Measurements from ENCODE around the gene PACS1.
A peak's percentile ranks its signal among the peaks of the same experiment; 100 is the strongest.
"Not testable (repeated sequence)": the region's sequence is repeated elsewhere in the genome, so short reads cannot be mapped to it uniquely, and the experiment has no call there.

Gene PACS1

GRCh38 chr11:66266378-66267038 is 196.4 kb downstream of the PACS1 start:
- DNase-seq (ENCODE audit: insufficient read length, low spot score) (no peak), FAIRE-seq (peak; percentile 83)

GRCh38 chr11:66267039-66267378 is 196.9 kb downstream of the PACS1 start:
- FAIRE-seq, result peak; percentile 13
- DNase-seq (ENCODE audit: insufficient read length, low spot score), result no peak

GRCh38 chr11:66267379-66268243 is 197.5 kb downstream of the PACS1 start:
- DNase-seq (ENCODE audit: insufficient read length, low spot score) (peak; percentile 94), FAIRE-seq (no peak)

GRCh38 chr11:66268244-66268951 is 198.3 kb downstream of the PACS1 start, which contains the start of gene RAB1B:
TSS of gene RAB1B (plus strand) at chr11:66268639. CDS start at chr11:66268680, 41 bp downstream.
- peak; percentile 100 for FAIRE-seq
- DNase-seq (ENCODE audit: insufficient read length, low spot score), result peak; percentile 100

- DNase-seq (ENCODE audit: insufficient read length, low spot score) (peak; percentile 80), FAIRE-seq (peak; percentile 95)
Observed at GRCh38 chr11:66268952-66269905, 199.2 kb downstream of the PACS1 start.

- peak; percentile 51 for FAIRE-seq
Observed at GRCh38 chr11:66271816-66272215, 201.7 kb downstream of the PACS1 start.

GRCh38 chr11:66272596-66272995 is 202.5 kb downstream of the PACS1 start:
- DNase-seq (ENCODE audit: insufficient read length, low spot score), result no peak
- no peak for FAIRE-seq

More at GRCh38 chr11:66271816-66272215, 201.7 kb downstream of the PACS1 start:
- no peak for DNase-seq (ENCODE audit: insufficient read length, low spot score)

GRCh38 chr11:66274219-66274618 is 204.1 kb downstream of the PACS1 start:
- no peak for DNase-seq (ENCODE audit: insufficient read length, low spot score)
- FAIRE-seq, result no peak

- FAIRE-seq (peak; percentile 48), DNase-seq (ENCODE audit: insufficient read length, low spot score) (no peak)
Observed at GRCh38 chr11:66275396-66275795, 205.3 kb downstream of the PACS1 start.

- FAIRE-seq (no peak), DNase-seq (ENCODE audit: insufficient read length, low spot score) (no peak)
Observed at GRCh38 chr11:66275984-66276612, 206.0 kb downstream of the PACS1 start.

GRCh38 chr11:66276619-66277018 is 206.5 kb downstream of the PACS1 start:
- not testable (repeated sequence) for FAIRE-seq; DNase-seq (ENCODE audit: insufficient read length, low spot score)

GRCh38 chr11:66277064-66277463 is 207.0 kb downstream of the PACS1 start:
- FAIRE-seq, result peak; percentile 42
- not testable (repeated sequence) for DNase-seq (ENCODE audit: insufficient read length, low spot score)

- FAIRE-seq (peak; percentile 94), DNase-seq (ENCODE audit: insufficient read length, low spot score) (peak; percentile 79)
Observed at GRCh38 chr11:66277471-66278362, 207.6 kb downstream of the PACS1 start, which contains the start of gene CNIH2. TSS of gene CNIH2 (plus strand) at chr11:66278175. CDS start at chr11:66278457, 282 bp downstream.

GRCh38 chr11:66278363-66279091 is 208.5 kb downstream of the PACS1 start:
- FAIRE-seq, result no peak
- no peak for DNase-seq (ENCODE audit: insufficient read length, low spot score)

GRCh38 chr11:66279092-66279734 is 209.1 kb downstream of the PACS1 start:
- DNase-seq (ENCODE audit: insufficient read length, low spot score) (no peak), FAIRE-seq (peak; percentile 81)

- DNase-seq (ENCODE audit: insufficient read length, low spot score), result no peak
- FAIRE-seq, result peak; percentile 69
Observed at GRCh38 chr11:66280428-66280827, 210.4 kb downstream of the PACS1 start.

GRCh38 chr11:66281001-66281400 is 210.9 kb downstream of the PACS1 start:
- no peak for DNase-seq (ENCODE audit: insufficient read length, low spot score)
- FAIRE-seq, result peak; percentile 82
